NB4 (cell line): ENCODE results near the gene TMEM259.

Experiments used
- POLR2A ChIP-seq: IDR thresholded peaks from 2 replicates; pipeline ENCODE4 v1.6.1; 2011; ENCODE audit warnings: mild to moderate bottlenecking; ENCODE audit not compliant: insufficient read length; ENCODE audit errors: extremely low read depth
- TF ChIP-seq, protein P1 (sequence below): IDR thresholded peaks from one replicate; pipeline ENCODE4 v1.5.1; 2012; ENCODE audit warnings: low read depth, low read length

DNA sequence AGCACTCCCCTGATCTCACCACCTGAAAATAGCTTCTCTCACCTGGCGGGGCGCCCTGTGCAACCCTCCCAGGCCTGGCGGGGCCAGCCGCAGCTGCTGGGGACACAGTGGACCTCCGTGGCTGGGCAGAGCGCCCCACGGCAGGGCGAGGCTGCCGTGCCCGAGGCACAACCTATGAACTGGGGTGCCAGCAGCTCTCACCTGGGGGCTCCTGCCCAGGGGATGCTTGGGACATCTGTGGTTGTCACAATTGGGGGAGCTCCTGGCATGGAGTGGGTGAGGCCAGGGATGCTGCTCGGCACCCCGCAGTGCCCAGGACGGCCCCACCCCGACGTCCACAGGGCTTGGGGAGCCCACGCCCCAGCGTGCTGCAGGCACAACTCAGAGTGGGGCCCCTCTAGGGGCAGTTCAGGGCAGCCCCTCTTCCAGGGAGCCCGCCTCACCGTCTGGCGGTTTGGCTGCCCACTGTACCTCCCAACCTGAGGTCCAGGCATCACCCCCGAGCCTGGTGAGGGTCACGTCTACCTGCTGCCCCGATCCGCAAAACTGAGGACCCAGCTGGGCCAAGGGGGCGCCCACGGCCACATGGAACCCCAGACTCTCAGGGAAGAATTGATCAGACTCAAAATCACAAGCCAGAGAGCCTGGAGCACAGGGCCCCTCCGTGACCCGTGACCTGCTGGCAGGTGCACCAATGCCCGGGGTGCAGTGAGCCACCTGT, 5.7 kb downstream of the TMEM259 start:
- TF ChIP-seq, protein P1, sequence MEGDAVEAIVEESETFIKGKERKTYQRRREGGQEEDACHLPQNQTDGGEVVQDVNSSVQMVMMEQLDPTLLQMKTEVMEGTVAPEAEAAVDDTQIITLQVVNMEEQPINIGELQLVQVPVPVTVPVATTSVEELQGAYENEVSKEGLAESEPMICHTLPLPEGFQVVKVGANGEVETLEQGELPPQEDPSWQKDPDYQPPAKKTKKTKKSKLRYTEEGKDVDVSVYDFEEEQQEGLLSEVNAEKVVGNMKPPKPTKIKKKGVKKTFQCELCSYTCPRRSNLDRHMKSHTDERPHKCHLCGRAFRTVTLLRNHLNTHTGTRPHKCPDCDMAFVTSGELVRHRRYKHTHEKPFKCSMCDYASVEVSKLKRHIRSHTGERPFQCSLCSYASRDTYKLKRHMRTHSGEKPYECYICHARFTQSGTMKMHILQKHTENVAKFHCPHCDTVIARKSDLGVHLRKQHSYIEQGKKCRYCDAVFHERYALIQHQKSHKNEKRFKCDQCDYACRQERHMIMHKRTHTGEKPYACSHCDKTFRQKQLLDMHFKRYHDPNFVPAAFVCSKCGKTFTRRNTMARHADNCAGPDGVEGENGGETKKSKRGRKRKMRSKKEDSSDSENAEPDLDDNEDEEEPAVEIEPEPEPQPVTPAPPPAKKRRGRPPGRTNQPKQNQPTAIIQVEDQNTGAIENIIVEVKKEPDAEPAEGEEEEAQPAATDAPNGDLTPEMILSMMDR = no peak
- no peak for TF ChIP-seq POLR2A
